Activated naive CD4-positive, alpha-beta T cell treated with anti-CD3 and anti-CD28 coated beads, Interleukin-2, amount 50 U/mL, for 72 hours (primary cell): Measurements from ENCODE around the gene AGPS. TPM values are rescaled to one million over a fixed set of nuclear protein-coding genes. Genes with fewer than 3 reads are reported as not detected.
"Not testable (repeated sequence)": the region's sequence is repeated elsewhere in the genome, so short reads cannot be mapped to it uniquely, and the experiment has no call there.

Experiments used
- ATAC-seq, 2 donors: fragments of 150-1000 bp; cut with Tn5 transposase; 2 replicates each; pipeline ENCODE4 v1.10.0; 2021; ENCODE audit warnings: mild to moderate bottlenecking in 2 of 2, moderate library complexity in 2 of 2
- DNase-seq, 2 donors: peaks; one replicate each; pipeline ENCODE4 v3.0.0; 2021 to 2022; ENCODE audit warnings: low spot score in 2 of 2
- H3K27ac Mint-ChIP-seq, 2 donors: one replicate each; pipeline ENCODE4 v1.8.0; 2022; ENCODE audit warnings: mild to moderate bottlenecking in 2 of 2, mixed read lengths in 2 of 2
- H3K36me3 Mint-ChIP-seq, 2 donors: one replicate each; pipeline ENCODE4 v1.8.0; 2022; ENCODE audit warnings: mixed read lengths in 2 of 2
- H3K9me3 Mint-ChIP-seq, 2 donors: one replicate each; pipeline ENCODE4 v1.8.0; 2022; ENCODE audit warnings: mixed read lengths in 2 of 2
- total RNA-seq, 2 donors: library from RNA; stranded (reverse); gene quantifications; one replicate each; pipeline ENCODE4 v1.2.3, GENCODE V29; 2022

AGPS gene
- total RNA-seq, 2 donors from 2014 or later, result 46.5 to 53.2 TPM

- ATAC-seq, DNase-seq, H3K27ac Mint-ChIP-seq: not testable (repeated sequence)
- H3K9me3 Mint-ChIP-seq, result peaks cover 31 to 36% of the 10 kb centered on the region in 2 donors
- H3K36me3 Mint-ChIP-seq, result peaks cover 66 to 71% of the 10 kb centered on the region in 2 donors
These were observed 38.6 kb downstream of the AGPS start for GRCh38 chr2:177431111-177431725.

GRCh38 chr2:177432703-177433102 lies 40.1 kb downstream of the AGPS start:
- H3K9me3 Mint-ChIP-seq, result peaks cover 19 to 23% of the 10 kb centered on the region in 2 donors
- no peak overlapping the region for H3K27ac Mint-ChIP-seq
- no peak for DNase-seq
- no peak for ATAC-seq
- H3K36me3 Mint-ChIP-seq, result peaks cover 51 to 56% of the 10 kb centered on the region in 2 donors

GRCh38 chr2:177433402-177433801 lies 40.8 kb downstream of the AGPS start:
- ATAC-seq (no peak), DNase-seq (no peak)
- Mint-ChIP-seq H3K36me3 (peaks cover 44 to 49% of the 10 kb centered on the region in 2 donors), H3K9me3 (peaks cover 14 to 17% of the 10 kb centered on the region in 2 donors), H3K27ac (no peak overlapping the region)

- Mint-ChIP-seq H3K27ac (no peak overlapping the region), H3K9me3 (peaks cover 6 to 12% of the 10 kb centered on the region in 2 donors), H3K36me3 (peaks cover 33 to 38% of the 10 kb centered on the region in 2 donors)
- no peak for DNase-seq
- ATAC-seq, result no peak
These were observed 41.9 kb downstream of the AGPS start for GRCh38 chr2:177434475-177434874.

- H3K9me3 Mint-ChIP-seq, result no peaks in the 10 kb centered on the region
- H3K36me3 Mint-ChIP-seq, result peaks cover 0 to 11% of the 10 kb centered on the region in 2 donors
- H3K27ac Mint-ChIP-seq, result no peak overlapping the region
- no peak for DNase-seq
- ATAC-seq, result no peak
These were observed 52.6 kb downstream of the AGPS start for GRCh38 chr2:177445200-177445599.

- peaks cover 0 to 14% of the 10 kb centered on the region in 2 donors for H3K36me3 Mint-ChIP-seq
These were observed 55.5 kb downstream of the AGPS start for GRCh38 chr2:177448031-177448430.

GRCh38 chr2:177449159-177449558 lies 56.6 kb downstream of the AGPS start:
- no peak for DNase-seq
- no peak for ATAC-seq
- H3K9me3 Mint-ChIP-seq, result no peaks in the 10 kb centered on the region
- no peak overlapping the region for H3K27ac Mint-ChIP-seq
- H3K36me3 Mint-ChIP-seq, result peaks cover 0 to 17% of the 10 kb centered on the region in 2 donors

More at GRCh38 chr2:177448031-177448430, 55.5 kb downstream of the AGPS start:
- Mint-ChIP-seq H3K9me3 (no peaks in the 10 kb centered on the region), H3K27ac (no peak overlapping the region)
- DNase-seq, result no peak
- ATAC-seq, result no peak

- Mint-ChIP-seq H3K9me3 (peaks cover 0 to 8% of the 10 kb centered on the region in 2 donors), H3K36me3 (peaks cover 24 to 31% of the 10 kb centered on the region in 2 donors), H3K27ac (peak overlapping the region in 1 of 2 donors; percentile 59)
- no peak for DNase-seq
- no peak for ATAC-seq
These were observed 62.6 kb downstream of the AGPS start for GRCh38 chr2:177455187-177455586.

GRCh38 chr2:177459756-177460155 lies 67.2 kb downstream of the AGPS start:
- peaks cover 25 to 29% of the 10 kb centered on the region in 2 donors for H3K36me3 Mint-ChIP-seq
- H3K27ac Mint-ChIP-seq, H3K9me3 Mint-ChIP-seq, DNase-seq, ATAC-seq: not testable (repeated sequence)

- DNase-seq (no peak), ATAC-seq (no peak)
- Mint-ChIP-seq H3K9me3 (peaks cover 0 to 8% of the 10 kb centered on the region in 2 donors), H3K27ac (no peak overlapping the region), H3K36me3 (peaks cover 25 to 39% of the 10 kb centered on the region in 2 donors)
These were observed 68.5 kb downstream of the AGPS start for GRCh38 chr2:177460973-177461585.

- Mint-ChIP-seq H3K9me3 (no peaks in the 10 kb centered on the region), H3K27ac (no peak overlapping the region), H3K36me3 (peaks cover 10 to 26% of the 10 kb centered on the region in 2 donors)
- ATAC-seq (no peak), DNase-seq (no peak)
These were observed 72.0 kb downstream of the AGPS start for GRCh38 chr2:177464549-177464948.

- Mint-ChIP-seq H3K36me3 (peaks cover 17 to 30% of the 10 kb centered on the region in 2 donors), H3K27ac (peak overlapping the region; percentile 7 to 22), H3K9me3 (peaks cover 4 to 6% of the 10 kb centered on the region in 2 donors)
- ATAC-seq (no peak), DNase-seq (no peak)
These were observed 73.0 kb downstream of the AGPS start for GRCh38 chr2:177465400-177466138.

GRCh38 chr2:177466337-177467195 lies 74.0 kb downstream of the AGPS start:
- Mint-ChIP-seq H3K27ac (no peak overlapping the region), H3K36me3 (peaks cover 20 to 35% of the 10 kb centered on the region in 2 donors), H3K9me3 (peaks cover 4 to 12% of the 10 kb centered on the region in 2 donors)
- DNase-seq (no peak), ATAC-seq (no peak)

GRCh38 chr2:177467646-177468045 lies 75.1 kb downstream of the AGPS start:
- Mint-ChIP-seq H3K27ac (no peak overlapping the region), H3K36me3 (peaks cover 28 to 43% of the 10 kb centered on the region in 2 donors), H3K9me3 (peaks cover 8 to 18% of the 10 kb centered on the region in 2 donors)
- ATAC-seq, result no peak
- no peak for DNase-seq

- peaks cover 8 to 30% of the 10 kb centered on the region in 2 donors for H3K9me3 Mint-ChIP-seq
- ATAC-seq (no peak), DNase-seq (no peak)
- peaks cover 37 to 58% of the 10 kb centered on the region in 2 donors for H3K36me3 Mint-ChIP-seq
- H3K27ac Mint-ChIP-seq, result no peak overlapping the region
These were observed 79.4 kb downstream of the AGPS start for GRCh38 chr2:177471990-177472389.

- DNase-seq (no peak), ATAC-seq (no peak)
- H3K9me3 Mint-ChIP-seq, result peaks cover 10 to 38% of the 10 kb centered on the region in 2 donors
- peaks cover 49 to 72% of the 10 kb centered on the region in 2 donors for H3K36me3 Mint-ChIP-seq
- H3K27ac Mint-ChIP-seq, result peak overlapping the region in 1 of 2 donors; percentile 66
These were observed 81.7 kb downstream of the AGPS start for GRCh38 chr2:177474301-177474700.
